ENCODE measurements around the gene PRKAA1.
"Not testable (repeated sequence)": the region's sequence is repeated elsewhere in the genome, so short reads cannot be mapped to it uniquely, and the experiment has no call there.

Gene PRKAA1

DNA sequence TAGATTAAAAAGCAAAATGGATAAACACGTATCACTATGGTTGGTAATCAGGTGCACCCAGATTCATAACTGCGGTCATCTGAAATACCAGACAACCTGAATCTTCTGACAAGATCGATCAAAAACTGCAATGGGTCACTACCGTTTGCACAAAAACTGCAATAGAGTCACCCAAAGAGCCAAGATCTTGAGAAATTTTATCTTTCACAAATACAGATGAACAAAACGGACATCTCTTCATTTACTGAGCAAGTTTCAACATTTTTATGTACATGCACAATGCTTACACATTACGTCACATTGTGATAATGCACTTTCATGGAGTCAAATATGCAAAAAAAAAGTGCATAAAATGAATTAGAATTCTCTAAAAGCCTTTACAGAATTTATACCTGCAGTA lies 18.6 kb downstream of the PRKAA1 start:
- no peak for DNase-seq

DNA sequence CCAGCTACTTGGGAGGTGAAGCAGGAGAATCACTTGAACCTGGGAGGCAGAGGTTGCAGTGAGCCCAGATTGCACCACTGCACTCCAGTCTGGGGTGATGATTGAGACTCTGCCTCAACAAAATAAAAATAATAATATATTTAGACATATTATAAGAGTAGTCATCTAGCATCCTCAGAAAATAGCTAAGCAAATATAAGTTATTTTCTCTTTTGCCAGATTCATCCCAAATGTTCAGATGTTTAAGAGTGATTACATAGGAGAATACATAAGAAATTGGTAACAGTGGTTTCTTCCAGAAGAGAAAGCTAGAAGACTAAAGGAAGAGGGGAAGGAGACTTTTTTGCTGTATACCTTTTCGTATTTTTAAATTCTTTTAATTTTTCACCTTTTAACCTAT lies 20.0 kb downstream of the PRKAA1 start:
- DNase-seq = no peak

DNA sequence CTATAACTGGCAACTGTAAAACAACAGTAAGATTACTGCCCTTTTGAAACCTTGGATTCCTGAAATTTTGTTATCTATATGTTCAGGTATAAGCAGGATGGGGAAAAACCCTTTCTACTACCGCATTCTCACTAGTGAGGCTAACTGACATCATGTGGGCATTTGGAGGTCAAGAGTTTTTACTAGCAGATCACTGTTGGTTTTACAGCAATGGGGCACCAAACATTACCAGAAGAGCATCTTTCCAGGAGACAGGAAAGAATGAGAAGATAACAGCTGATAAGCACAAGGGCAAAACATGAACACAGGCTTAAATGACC lies 21.6 kb downstream of the PRKAA1 start:
- DNase-seq = no peak

DNA sequence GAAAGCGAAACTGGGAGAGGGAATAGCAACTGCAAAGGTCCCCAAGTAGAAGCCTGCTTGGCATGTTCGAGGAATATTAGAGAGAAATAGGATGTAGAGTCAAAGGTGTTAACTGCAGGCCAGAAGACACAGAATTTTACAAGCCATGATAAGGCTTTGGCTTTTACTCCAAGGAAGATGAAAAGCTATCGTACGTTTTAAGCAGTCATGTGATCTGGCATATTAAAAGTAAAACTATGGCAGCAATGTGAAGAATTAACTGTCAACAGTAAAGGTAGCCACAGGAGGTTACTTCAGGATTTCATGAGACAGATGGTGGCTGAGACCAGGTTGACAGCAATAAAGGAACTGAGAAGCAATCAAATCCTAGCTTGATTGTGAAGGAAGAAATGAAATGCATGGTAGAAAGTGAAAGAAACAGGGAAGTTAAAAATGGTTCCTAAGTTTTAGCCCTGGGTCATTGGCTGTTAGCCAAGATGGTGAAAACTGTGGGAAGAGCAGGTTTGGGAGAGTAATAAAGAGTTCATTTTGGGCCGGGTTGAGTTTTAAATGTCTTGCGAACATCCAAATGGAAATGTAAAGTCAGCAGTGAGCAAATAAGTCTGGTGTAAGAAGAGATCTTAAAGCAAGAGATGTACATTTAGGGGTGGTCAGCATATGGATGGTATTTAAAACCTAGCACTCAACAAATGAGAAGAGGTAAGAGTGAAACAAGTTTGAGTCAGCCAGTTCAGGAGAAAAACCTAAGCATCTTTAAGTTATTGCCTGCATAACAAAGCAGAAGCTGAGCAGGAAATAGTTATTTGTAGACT lies 22.1 kb downstream of the PRKAA1 start:
- no peak for DNase-seq

DNA sequence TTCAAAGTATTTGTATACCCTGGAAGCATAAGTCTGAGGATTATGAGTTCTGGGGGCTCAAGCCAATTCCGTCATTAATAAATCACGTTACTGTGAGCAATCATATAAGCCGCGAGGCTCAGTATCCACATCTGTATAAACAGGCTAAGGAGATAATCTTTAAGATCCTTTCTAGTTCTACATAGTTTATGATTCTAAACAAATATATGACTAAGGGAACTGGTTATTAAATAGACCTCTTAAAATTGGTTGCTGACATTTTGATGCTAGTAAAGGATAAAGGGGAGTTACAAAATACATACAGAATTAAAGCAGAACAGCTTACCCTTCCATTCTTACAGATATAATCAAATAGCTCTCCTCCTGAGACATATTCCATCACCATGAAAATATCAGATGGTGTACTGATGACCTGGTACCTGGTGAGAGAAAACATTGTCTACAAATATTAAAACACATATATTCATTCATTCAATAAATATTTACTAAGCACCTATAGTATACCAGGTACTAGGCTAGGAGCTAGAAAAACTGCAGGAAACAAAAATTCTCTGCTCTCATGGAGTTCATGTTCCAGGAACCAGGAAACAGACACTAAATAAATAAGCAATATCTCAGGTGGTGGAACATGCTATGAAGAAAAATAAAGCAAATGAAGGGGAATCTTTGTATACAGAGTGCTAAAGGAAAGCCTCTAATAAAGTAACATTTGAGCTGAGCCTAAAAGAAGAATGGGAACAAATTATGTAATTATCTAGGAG lies 22.9 kb downstream of the PRKAA1 start:
- no peak for DNase-seq

DNA sequence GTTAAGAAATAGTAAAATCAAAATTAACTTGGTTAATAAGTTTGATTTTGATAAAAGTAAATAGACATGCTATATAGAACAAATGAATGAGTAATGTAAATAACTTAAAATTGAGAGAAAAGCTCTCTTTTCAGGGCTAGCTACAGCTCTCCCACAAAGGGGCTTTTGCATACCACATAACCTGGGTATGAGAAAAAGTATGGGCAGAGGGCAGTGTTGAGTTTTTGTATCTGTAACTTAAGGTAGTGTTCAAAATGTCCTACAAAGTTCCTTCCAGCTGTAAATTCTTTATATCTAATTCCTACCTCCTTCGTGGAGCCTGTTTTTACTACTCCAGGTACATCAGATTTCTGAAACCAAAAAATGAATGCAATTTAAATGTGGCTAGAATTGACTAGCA lies 23.6 kb downstream of the PRKAA1 start:
- DNase-seq = no peak

DNA sequence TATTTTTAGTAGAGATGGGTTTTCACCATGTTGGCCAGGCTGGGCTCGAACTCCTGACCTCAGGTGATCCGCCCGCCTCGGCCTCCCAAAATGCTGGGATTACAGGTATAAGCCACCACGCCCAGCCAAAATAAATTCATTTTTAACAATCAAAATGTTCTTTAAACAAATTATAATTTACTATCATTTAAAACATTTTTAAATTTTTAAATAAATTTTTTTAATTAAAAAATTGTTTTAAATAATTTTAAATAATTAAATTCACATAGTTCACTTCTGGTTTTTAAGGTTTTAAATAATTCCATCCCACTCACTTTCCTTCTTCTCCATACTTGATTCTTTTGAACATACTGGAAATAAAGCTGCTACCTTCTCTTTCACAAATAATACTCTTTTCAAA lies 27.4 kb downstream of the PRKAA1 start:
- no peak for DNase-seq

DNA sequence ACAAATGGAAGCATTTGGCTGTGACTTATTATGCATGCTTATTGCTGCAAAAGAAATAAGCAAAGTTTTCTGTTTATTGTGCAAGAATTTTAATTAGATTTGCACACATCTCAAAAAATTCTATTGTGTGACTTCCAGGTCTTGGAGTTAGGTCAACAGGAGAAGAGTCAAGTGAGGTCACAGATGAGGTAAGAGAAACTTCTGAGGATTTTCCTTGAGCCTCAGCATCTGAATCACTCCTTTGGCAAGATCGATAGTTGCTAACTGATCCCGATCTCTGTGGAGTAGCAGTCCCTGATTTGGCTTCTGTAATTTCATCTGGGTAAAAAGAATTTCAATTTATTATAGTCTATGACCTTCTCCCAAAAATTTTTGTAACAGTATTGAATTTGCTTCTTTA lies 35.5 kb downstream of the PRKAA1 start:
- DNase-seq = no peak

DNA sequence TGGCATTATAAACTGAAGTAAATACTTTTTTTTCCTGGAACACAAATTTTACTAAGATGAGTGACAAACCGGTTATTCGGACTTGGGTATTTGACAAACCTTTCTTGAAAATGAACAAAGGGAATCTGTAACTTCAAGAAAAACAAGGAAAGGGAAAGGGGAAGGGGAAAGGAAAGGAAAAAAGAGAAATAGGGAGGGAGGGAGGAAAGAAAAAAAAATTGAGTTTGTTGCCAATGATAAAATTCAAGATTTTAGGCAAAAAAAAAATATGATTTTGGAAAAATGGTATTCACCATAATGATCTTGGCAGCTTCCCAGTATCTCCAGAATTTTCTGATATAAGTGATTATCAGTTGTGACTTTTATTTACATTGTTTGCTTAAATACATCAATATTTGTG lies 40.8 kb downstream of the PRKAA1 start:
- DNase-seq = no peak

DNA sequence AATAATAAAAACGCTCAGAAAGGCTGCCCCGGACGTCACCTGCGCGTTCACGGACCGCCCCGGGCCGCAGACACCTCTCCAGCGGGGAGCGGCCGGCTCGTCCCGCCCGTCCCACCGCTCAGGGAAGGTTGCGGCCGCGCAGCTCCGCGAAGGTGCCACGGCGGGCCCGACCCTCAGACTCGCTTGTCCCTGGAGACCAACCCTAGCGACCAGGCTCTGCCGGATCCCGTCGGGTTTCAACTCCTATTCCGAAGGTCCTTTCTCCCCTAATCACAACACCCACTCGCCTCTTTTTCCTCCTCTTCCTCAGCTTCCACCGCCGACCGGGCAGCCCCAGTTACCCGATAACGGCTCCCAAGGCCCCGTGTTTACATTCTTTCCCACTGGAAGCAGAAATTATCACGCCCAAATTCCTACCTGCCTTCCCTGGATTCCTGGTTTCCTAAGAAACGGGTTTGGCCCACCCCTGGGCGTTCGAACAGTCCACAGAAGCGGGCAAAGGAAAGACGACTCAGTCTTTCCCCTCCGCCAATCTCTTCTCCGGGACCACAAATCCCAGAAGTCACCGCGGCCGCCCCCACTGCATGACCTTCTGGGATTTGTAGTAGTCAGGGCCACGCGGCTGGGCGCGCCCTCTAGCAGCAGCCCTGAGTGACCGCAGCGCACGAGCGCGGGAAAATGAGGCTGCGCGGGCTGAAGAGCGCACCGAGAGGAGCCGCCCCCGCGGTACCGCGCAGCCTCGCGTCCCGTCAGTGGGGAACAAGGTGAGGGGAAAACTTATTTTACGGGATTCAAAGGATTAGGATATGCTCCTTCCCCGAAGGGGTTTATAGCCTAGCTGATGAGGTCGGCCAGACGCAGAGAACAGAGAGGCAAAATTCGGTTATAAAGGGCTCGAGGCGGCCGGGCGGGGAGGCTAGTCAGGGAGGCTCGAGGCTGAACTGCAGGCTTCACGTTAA lies 42.5 kb downstream of the PRKAA1 start, which contains the start of gene TTC33:
Gene TTC33 (minus strand): TSS at position 555 of the 959 bp plus-strand sequence. CDS start 8,943 bp downstream, outside the sequence.
- DNase-seq = peak; percentile 98 to 99

DNA sequence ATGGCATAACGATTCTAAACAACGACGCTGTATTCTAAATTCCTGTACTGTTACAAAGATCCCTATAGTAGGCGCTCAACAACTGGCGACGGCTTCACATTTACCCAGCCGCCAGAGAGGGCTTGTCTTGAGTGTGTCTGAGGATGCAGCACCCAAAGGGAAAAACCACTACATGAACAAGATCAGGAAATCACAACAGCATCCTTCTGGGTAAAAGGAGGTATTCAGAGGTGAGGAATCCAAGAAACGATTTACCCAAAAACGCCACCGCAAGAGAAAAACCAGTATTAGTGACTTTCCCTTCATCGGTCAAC lies 43.1 kb downstream of the PRKAA1 start:
- DNase-seq = peak; percentile 74 to 83

DNA sequence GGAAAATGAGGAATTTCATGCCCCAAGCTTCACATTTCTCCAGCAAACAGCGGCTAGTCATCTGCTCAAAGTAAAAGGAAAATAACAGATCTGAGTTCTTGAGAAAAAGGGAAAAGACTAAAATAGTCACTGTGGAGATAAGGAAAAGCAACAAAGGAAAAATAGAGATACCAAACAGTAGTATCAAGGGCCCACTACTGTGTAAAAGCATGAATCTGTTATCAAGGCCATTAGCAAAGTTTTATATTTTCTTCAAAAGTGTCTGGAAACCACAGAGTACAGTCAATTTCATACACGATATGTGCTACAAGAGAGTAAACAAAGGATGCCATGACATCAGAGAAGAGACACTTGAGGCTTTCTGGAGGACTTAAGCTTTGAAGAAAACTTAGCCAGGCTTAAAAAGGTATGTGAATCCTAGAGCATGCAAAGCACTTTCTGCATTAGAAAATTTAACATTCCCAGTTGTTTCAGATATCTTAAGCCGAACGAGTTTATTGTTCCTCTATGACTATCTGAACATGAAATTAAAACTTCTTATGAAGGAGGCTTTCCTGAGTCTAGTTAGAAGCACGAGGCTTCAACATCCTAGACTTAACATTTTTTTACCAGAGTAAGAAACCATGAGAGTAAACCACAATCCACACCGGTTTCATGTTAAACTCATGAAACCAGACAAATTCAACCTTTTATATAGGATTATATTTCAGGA lies 43.6 kb downstream of the PRKAA1 start:
- no peak for DNase-seq

DNA sequence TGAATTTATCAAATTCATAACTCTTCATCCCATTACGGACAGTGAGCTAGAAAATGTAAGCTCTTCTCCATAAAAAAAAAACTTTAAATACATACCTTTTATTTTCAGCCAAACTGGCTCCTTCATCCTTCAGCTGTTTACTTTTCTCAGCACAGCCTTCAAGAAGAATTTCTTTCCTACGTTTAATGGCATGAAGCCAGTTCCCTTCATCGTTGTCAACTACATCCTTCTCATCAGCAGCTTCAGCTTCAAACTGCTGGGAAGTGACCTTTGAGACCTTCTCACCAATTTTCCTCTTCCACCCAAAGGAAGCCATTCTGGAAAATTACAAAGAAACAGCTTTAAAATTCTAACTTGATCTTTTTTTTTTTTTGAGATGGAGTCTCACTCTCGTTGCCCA lies 51.5 kb downstream of the PRKAA1 start:
- no peak for DNase-seq

DNA sequence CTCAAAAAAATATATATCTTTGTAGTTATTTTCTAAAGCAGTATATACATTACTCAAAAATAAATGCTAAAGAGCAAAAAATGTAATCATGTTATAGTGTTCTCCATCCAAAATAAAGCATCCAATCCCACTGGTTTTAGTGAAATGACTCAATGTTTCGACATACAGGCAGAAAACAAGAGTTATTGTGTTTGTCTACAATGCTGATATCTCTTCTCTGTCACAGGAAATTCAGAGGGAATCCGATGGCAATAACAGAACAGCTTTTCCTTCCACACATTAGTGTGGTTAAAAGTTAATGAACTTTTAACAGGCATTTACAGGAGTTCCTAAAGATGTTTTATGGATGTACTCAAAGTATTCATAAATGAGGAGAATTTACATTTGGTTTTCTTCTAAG lies 54.4 kb downstream of the PRKAA1 start:
- no peak for DNase-seq

DNA sequence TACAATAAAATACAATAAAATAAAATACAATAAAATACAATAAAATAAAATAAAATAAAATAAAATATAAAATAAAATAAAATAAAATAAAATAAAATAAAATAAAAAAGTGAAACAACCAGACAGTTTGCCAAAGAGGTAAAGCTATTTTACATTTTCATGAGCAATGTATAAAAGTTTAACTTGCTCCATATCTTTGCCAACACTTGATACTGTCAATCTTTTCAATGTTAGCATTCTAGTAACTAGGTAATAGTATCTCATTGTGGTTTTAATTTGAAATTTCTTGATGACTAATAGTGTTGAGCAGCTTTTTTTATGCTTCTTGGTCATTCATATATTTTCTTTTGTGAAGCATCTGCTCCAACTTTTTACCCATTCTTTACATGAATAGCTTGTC lies 59.7 kb downstream of the PRKAA1 start:
- no peak for DNase-seq

DNA sequence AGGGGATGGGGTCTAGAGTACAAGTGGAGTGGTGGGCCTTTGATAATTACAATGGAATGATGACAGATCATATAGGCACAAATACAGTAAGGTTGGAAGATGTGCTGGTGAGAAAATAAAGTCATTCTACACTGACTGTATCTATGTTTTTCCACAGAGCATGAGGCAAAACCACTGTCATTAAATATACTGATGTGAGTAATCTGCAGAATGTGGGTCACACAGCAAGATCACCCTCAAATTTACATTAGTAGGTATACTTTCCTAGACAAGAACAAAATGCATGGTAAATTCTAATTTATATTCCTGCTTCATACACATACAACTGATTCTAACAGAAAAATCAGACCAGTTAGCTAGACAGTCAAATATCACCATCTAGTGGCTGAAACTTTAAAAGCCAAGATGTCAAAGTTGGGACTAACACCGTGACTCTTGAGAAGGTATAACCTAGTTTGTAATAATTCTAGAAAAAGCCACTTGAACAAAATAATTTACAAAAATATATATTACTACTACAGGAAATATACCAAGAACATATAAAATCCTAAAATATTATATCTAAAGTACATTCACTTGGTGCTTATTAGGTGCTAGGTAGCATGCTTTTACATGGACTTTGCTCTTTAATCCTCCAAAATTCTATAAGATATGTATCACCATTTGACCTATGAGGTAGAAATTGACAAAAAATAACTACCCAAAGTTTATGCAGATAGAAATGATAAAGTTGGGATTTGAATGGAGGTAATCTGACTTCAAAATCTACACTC lies 61.9 kb downstream of the PRKAA1 start:
- DNase-seq = peak; percentile 44 to 53

DNA sequence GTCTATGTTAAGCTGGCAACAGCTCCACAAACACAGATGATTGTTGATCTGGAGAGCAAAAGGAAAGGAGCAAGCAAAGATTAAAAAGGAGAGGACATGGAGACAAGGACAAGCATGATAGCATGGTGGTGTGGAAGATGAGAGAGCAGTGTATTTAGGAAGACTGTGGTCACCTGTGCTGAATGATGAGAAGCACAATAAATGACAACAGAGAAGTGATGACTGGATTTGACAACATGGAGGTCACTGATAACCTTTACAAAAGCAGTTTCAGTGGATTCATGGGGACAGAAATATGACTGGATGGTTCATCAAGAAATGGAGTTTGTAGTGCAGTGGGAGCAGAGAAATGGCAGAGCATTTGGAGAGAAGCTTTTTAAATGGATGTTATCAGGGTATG lies 62.6 kb downstream of the PRKAA1 start:
- DNase-seq = no peak

DNA sequence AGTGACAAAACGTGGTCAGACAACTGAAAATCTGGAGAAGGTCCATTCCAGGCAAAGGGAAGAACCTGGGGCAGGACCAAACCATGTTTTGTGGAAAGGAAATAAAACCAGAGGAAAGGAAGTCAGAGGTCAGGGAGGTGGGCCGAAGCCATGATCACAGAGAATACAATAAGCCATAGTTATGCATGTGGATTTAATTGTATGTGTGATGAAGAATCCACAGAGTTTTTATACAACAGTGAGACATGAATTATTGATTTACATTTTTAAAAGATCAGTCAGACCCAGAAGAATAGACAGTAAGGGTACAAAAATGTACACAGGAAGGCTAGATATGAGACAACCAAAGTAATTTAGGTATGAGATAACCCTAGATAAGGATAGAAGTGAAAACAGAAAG lies 63.2 kb downstream of the PRKAA1 start:
- DNase-seq = no peak

DNA sequence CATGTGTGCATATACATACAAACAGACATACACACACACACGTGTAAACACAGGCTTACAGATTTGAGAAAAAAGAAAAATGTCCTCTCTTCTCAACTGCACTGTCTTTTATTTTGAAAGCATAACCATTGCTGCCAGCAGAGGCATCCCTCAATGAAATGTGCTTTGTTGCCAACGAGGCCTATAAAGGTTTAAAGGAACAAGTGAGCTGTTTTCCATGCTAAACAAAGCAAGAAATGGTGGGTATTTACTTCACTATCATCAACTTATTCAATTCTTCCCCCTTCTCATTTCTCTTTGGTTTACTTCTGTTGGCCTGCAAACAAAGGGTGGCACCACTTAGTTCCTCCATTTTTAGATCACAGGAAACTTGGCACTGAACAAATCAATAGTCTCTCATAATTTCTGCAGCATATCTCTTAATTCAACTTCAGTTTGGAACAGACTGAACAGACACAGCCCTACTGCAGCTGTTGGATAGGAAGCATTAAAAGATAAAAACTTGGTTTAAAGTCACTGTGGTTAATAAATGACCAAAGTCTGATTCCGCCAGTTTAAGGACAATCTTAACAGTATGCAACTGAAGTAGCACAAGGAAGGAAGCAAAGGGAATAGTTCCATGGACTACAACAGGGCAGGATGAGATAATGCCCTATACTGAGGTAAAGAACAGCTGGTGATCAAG lies 64.2 kb downstream of the PRKAA1 start:
- DNase-seq = no peak

DNA sequence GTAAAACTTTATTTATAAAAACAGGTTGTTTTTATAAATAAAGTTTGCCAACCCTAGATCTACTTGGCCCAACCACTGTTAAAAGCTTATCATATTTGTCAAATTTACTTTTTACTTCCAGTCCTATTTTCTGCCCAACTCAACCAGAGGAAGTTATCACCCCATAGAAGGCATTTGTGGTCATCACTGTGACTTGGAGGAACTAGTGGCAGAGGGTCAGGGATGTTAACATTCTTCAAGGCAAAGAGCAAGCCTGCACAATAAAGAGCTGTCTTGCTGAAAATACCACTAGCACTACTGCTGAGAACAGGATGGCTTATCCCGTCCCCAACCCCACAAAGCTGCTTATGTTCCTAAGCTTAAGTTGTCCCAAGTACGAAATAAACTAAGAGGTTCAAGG lies 64.7 kb downstream of the PRKAA1 start:
- DNase-seq = no peak

DNA sequence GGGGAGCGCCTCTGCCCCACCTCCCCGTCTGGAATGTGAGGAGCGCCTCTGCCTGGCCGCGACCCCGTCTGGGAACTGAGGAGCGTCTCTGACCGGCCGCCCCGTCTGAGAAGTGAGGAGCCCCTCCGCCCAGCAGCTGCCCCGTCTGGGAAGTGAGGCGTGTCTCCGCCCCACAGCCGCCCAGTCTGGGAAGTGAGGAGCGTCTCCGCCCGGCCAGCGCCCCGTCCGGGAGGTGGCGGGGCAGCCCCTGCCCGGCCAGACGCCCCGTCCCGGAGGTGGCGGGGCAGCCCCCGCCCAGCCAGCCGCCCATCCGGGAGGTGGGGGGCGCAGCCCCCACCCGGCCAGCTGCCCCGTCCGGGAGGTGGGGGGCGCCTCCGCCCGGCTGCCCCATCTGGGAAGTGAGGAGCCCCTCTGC lies 75.7 kb downstream of the PRKAA1 start:
- DNase-seq = not testable (repeated sequence)

Data from NCI-H2081 (cell line).